Measurements from ENCODE around the gene SEC24B. TPM values are rescaled to one million over a fixed set of nuclear protein-coding genes. Genes with fewer than 3 reads are reported as not detected.

The SEC24B gene
- total and polyA plus RNA-seq, 2 donors (not counting 3 experiments of a cell fraction or from before 2014, with no cell fraction given) = 35.9 to 46.2 TPM

GRCh38 chr4:109435635-109436034, 2.0 kb downstream of the SEC24B start:
- POLR2A ChIA-PET = no interaction called here

More at GRCh38 chr4:109435635-109436034, 2.0 kb downstream of the SEC24B start:
- peak overlapping the region in 1 of 3 experiments; percentile 92 for H3K4me3 ChIP-seq (replicated peaks in 1 of 3; ENCODE audit: insufficient read depth in 1 of 3, low read depth in 1 of 3, low read length in 3 of 3)
- no TSS peak for BruUV-seq (replicated peaks)
- peak overlapping the region; percentile 91 for H3K4me2 ChIP-seq (ENCODE audit: insufficient read depth, low read length)
- TF ChIP-seq EZH2 (IDR thresholded peaks at IDR 0.05; ENCODE audit: borderline replicate concordance, low read depth, low read length, severe bottlenecking) (no peak), CTCF (IDR thresholded peaks at IDR 0.05; ENCODE audit: extremely low read depth in 1 of 2, insufficient read depth in 1 of 2, low read depth in 1 of 2, low read length in 2 of 2) (no peak), POLR2A (IDR thresholded peaks at IDR 0.05; ENCODE audit: low read depth, low read length) (no peak), JUN (IDR thresholded peaks at IDR 0.05; ENCODE audit: borderline replicate concordance, insufficient read depth, insufficient read length, low read depth) (no peak), GATA2 (IDR thresholded peaks at IDR 0.05; ENCODE audit: insufficient read depth, insufficient read length, low read depth, low read length) (no peak), MAX (IDR thresholded peaks at IDR 0.05; ENCODE audit: insufficient read depth, insufficient read length) (no peak), FOS (IDR thresholded peaks at IDR 0.05; ENCODE audit: borderline replicate concordance, insufficient read depth, low read length) (no peak), MYC (IDR thresholded peaks at IDR 0.05; ENCODE audit: low read depth, low read length) (no peak), POLR2AphosphoS5 (IDR thresholded peaks at IDR 0.05; ENCODE audit: insufficient read depth, low read depth, low read length) (no peak)
- peaks cover 10% of the 10 kb centered on the region for H4K20me1 ChIP-seq (replicated peaks; ENCODE audit: control insufficient read depth, extremely low read depth, insufficient read depth, low read length)
- H3K79me2 ChIP-seq (ENCODE audit: control insufficient read depth, insufficient read depth, low read length) = peaks cover 67% of the 10 kb centered on the region
- H3K27me3 ChIP-seq (ENCODE audit: control insufficient read depth in 2 of 2, insufficient read depth in 2 of 2, low read length in 2 of 2) = no peaks in the 10 kb centered on the region
- intact Hi-C loops (cut with micrococcal nuclease) = no loop called here
- dilution Hi-C loops (cut with MboI; ENCODE audit: extremely low pct_ligation_motif_present, low sequenced_read_pairs) = no loop called here
- no peak overlapping the region for H2AFZ ChIP-seq (ENCODE audit: low read depth, low read length)
- H3K9me1 ChIP-seq (replicated peaks; ENCODE audit: control insufficient read depth, extremely low read depth, insufficient read depth, low read length) = no peaks in the 10 kb centered on the region
- DNase-seq (ENCODE audit: low read depth, low spot score) = no peak
- no peak overlapping the region for H3K27ac ChIP-seq (ENCODE audit: insufficient read depth, low read depth, low read length)
- H3K9ac ChIP-seq (replicated peaks; ENCODE audit: extremely low read depth, insufficient read depth, low read length) = peak overlapping the region; percentile 96
- no peaks in the 10 kb centered on the region for H3K36me3 ChIP-seq (ENCODE audit: control insufficient read depth in 2 of 2, extremely low read depth in 1 of 2, insufficient read depth in 2 of 2, low read length in 2 of 2)
- H3K4me1 ChIP-seq (ENCODE audit: control insufficient read depth, extremely low read depth, insufficient read depth, low read length) = peaks cover 33% of the 10 kb centered on the region
- CTCF ChIA-PET = no interaction called here
- FAIRE-seq = no peak
- H3K9me3 ChIP-seq (replicated peaks; ENCODE audit: control insufficient read depth, insufficient read depth, low read length) = no peaks in the 10 kb centered on the region
